Stomach smooth muscle (tissue), 2 donors: Measurements from ENCODE around the gene TAS2R7.

Experiments
- H3K27ac ChIP-seq: one replicate; pipeline ENCODE4 v1.7.0; 2013; ENCODE audit warnings: mild to moderate bottlenecking, low read length, inconsistent platforms
- H3K27me3 ChIP-seq, 2 donors: one replicate each; pipeline ENCODE4 v1.7.0; 2013; ENCODE audit warnings: low read length in 2 of 2; ENCODE audit not compliant: insufficient read depth in 2 of 2, control insufficient read depth in 1 of 2
- H3K36me3 ChIP-seq, 2 donors: one replicate each; pipeline ENCODE4 v1.7.0; 2013; ENCODE audit warnings: low read length in 2 of 2; ENCODE audit not compliant: control insufficient read depth in 2 of 2, insufficient read depth in 2 of 2
- H3K4me1 ChIP-seq: one replicate; pipeline ENCODE4 v1.7.0; 2013; ENCODE audit warnings: low read length; ENCODE audit not compliant: control insufficient read depth, insufficient read depth
- H3K4me3 ChIP-seq, 2 donors: one replicate each; pipeline ENCODE4 v1.7.0; 2013; ENCODE audit warnings: low read length in 2 of 2
- H3K9ac ChIP-seq, 2 donors: one replicate each; pipeline ENCODE4 v1.7.0; 2013; ENCODE audit warnings: low read length in 2 of 2, mild to moderate bottlenecking in 1 of 2
- H3K9me3 ChIP-seq, 2 donors: one replicate each; pipeline ENCODE4 v1.7.0; 2013; ENCODE audit warnings: low read length in 2 of 2; ENCODE audit not compliant: control insufficient read depth in 2 of 2
- donor health status: healthy.
- donor health status: Pancreatic carcinoma.

TAS2R7 gene, protein sequence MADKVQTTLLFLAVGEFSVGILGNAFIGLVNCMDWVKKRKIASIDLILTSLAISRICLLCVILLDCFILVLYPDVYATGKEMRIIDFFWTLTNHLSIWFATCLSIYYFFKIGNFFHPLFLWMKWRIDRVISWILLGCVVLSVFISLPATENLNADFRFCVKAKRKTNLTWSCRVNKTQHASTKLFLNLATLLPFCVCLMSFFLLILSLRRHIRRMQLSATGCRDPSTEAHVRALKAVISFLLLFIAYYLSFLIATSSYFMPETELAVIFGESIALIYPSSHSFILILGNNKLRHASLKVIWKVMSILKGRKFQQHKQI

DNA sequence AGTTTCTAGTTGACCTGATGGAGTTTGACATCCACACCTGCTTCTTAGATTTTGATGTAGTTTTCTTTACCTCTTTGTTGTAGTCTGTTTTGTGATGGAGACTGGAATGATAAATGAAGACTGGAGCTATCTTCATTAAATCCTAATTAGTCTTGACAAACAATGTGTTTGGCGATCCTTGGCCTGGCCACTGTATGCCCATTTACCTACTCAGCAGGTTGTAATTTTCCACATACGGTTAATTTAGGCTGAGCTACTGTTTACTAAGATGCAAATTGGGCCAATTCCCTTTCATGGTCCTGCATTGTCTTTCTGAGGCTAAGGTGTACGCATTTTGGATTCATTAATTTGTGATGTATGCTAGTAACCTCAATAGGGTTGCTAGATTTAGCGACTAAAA lies at the start of gene TAS2R7:
Gene TAS2R7 (minus strand): TSS at position 41 of the 400 bp plus-strand sequence. CDS start 57 bp downstream, outside the sequence.
- no peaks in the 10 kb centered on the region for H3K27me3 ChIP-seq
- H3K9me3 ChIP-seq, result no peaks in the 10 kb centered on the region
- H3K4me1 ChIP-seq, result no peaks in the 10 kb centered on the region
- H3K27ac ChIP-seq, result no peak within 1 kb of the TSS
- H3K36me3 ChIP-seq, result no peaks in the 10 kb centered on the region
- no peak within 1 kb of the TSS for H3K4me3 ChIP-seq
- no peak within 1 kb of the TSS for H3K9ac ChIP-seq

DNA sequence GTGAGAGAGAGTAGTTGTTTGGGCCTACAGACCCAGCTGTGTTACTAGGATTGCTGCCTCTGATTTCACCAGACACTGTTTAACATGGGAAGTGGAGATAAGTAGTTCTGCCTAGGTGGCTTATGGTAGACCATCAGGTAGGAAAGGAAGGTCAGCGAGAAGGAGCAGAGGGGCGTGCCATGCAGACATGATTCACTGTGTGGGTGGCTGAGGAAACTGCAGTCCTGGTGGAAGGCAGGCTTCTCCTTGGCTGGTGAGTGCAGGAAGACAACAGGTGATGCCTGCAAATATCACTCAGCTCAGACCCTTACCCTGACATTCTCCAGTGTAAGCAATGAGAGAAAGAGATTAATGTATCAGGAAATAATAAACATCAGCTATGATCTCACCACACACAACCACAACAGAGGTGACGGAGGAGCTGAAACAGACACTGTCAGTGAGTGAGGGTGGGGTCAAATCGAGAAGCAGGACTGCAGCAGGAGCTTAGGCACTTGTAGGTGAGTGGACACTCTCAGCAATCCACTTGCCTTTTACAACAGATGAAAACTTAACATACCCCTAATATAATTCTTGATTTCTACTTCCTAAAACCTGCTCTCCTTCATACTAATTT lies 48.9 kb upstream of the TAS2R7 start:
- H3K9ac ChIP-seq, result no peak overlapping the region
- peaks cover 0 to 3% of the 10 kb centered on the region in 2 donors for H3K36me3 ChIP-seq
- H3K4me3 ChIP-seq, result no peak overlapping the region
- no peaks in the 10 kb centered on the region for H3K27me3 ChIP-seq
- H3K9me3 ChIP-seq, result no peaks in the 10 kb centered on the region
- H3K27ac ChIP-seq, result no peak overlapping the region
- no peaks in the 10 kb centered on the region for H3K4me1 ChIP-seq

DNA sequence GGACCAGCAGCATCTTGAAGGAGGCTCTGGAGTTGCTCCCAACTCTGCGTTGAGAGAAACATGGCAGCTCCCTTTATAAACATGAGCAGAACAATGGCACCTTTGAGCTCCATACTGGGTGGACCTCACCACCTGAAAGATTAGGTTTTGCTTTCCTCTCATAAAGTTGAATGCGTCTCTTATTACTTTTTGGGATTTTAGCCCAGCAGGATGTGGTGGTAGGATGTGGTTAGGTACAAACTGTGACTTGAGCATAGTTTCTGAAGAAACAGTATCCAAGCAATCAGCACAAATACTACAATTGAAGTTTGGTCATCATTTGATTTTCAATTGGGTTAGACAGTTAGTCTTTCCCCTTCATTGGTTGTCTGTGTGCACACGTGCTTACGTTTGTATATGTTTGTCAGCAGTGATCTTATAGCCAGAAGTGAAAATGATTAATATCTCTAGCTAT lies 47.0 kb upstream of the TAS2R7 start, which contains the start of gene PRR4:
Gene PRR4 (minus strand): TSS at position 51 of the 454 bp plus-strand sequence. CDS start 38 bp downstream, at position 13.
- H3K9me3 ChIP-seq, result no peaks in the 10 kb centered on the region
- peaks cover 0 to 3% of the 10 kb centered on the region in 2 donors for H3K36me3 ChIP-seq
- no peak within 1 kb of the TSS for H3K4me3 ChIP-seq
- H3K27me3 ChIP-seq, result no peaks in the 10 kb centered on the region
- H3K9ac ChIP-seq, result no peak within 1 kb of the TSS
- no peaks in the 10 kb centered on the region for H3K4me1 ChIP-seq
- no peak within 1 kb of the TSS for H3K27ac ChIP-seq

DNA sequence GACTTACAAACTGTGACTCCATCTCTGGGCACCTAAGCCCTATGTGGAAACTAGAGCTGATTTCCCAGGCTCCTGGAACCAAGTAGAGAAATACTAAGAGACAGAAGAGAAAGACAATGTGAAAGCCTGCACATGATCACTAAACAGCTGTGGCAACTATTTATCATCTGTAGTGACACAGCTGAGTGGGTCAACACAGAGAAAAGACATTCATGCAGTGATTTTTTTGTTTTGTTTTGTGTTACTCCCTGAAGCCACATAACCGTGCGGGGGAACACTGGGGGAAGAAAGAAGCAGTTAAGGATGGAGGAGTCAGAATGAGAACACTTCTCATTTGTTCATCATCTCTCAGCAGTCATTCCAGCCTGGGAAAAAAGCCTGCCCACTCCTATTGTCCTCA lies 45.3 kb upstream of the TAS2R7 start:
- Histone ChIP-seq H3K9me3 (no peaks in the 10 kb centered on the region), H3K4me3 (no peak overlapping the region), H3K27me3 (no peaks in the 10 kb centered on the region), H3K9ac (no peak overlapping the region), H3K36me3 (peaks cover 3 to 5% of the 10 kb centered on the region in 2 donors), H3K27ac (no peak overlapping the region), H3K4me1 (no peaks in the 10 kb centered on the region)

DNA sequence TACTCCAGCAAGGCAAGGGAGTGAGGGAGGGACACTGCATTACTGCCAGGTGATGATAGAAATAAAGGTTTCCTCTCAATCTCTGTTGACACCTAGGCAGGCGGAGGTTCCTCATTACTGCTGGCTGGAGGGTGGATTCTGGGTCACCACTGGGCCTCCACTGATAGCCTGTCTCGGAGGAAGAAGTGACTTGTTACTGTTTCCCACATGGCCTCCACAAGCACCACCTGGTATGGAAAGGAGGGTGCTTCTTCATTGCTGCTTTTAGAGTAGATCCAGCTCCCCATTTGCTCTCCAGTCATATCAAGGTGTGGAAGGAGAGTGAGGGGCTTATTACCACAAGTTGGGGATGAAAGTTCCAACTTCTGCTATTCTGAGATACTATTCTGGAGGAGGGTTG lies 40.4 kb upstream of the TAS2R7 start:
- H3K4me1 ChIP-seq, result no peaks in the 10 kb centered on the region
- no peak overlapping the region for H3K9ac ChIP-seq
- no peaks in the 10 kb centered on the region for H3K27me3 ChIP-seq
- H3K36me3 ChIP-seq, result peaks cover 3 to 5% of the 10 kb centered on the region in 2 donors
- H3K9me3 ChIP-seq, result no peaks in the 10 kb centered on the region
- no peak overlapping the region for H3K27ac ChIP-seq
- H3K4me3 ChIP-seq, result no peak overlapping the region

DNA sequence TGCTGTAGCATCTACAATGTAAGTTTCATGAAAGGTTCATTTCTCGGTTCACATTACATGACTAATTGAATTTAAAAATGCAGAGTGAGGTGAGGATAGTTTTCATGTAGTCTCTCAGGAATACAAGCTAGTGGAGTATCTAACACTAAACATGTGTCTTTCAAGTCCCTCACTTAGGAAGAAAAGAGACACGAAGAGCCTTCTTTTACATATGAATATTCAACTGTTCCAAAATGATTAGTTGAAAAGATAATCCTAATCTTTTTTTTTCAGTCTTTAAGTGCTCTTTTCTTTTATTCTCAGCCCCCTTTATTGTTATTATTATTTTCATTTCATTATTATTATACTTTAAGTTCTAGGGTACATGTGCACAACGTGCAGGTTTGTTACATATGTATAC lies 36.0 kb upstream of the TAS2R7 start:
- Histone ChIP-seq H3K36me3 (peaks cover 2 to 3% of the 10 kb centered on the region in 2 donors), H3K4me1 (no peaks in the 10 kb centered on the region), H3K27me3 (no peaks in the 10 kb centered on the region), H3K27ac (no peak overlapping the region), H3K9me3 (no peaks in the 10 kb centered on the region), H3K9ac (no peak overlapping the region), H3K4me3 (no peak overlapping the region)

DNA sequence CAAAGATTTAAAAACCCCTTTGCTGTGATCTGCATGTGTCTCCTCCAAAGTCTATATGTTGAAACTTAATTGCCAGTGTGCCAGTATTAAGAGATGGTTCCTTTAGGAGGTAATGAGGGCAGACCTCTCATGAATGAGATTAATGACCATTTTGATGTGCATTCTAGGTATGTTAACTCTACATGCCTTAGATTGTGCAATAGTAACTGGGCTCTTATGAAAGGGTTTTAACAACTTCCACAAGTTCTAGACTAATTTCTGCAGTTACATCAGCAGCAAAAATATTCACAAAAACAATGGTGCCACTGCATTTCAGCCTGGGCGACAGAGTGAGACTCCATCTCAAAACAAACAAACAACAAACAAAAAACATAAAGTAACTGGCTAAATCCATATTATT lies 27.6 kb upstream of the TAS2R7 start:
- no peaks in the 10 kb centered on the region for H3K27me3 ChIP-seq
- H3K4me1 ChIP-seq, result no peaks in the 10 kb centered on the region
- no peak overlapping the region for H3K27ac ChIP-seq
- H3K4me3 ChIP-seq, result no peak overlapping the region
- H3K36me3 ChIP-seq, result no peaks in the 10 kb centered on the region
- no peak overlapping the region for H3K9ac ChIP-seq
- H3K9me3 ChIP-seq, result no peaks in the 10 kb centered on the region

DNA sequence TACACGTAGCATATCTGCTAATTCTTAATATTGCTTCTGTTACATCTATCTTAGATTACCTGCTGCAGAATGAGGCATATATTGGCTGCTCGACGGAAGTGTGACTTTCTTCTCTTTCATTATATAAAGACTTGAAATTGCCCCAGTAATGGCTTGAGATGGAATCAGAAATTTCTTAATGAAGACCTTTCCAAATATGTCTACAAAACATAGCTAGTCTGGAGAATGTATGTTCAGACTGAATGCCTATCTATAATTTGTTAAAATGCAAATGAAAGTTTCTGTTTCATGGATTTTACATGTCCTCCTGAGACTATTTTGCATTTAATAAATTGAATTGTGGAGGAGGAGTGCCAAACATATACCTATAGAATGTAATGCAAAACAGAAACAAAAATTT lies 23.8 kb upstream of the TAS2R7 start, which contains the start of gene TAS2R10:
Gene TAS2R10 (minus strand): TSS at position 101 of the 400 bp plus-strand sequence. CDS start 89 bp downstream, at position 12.
- Histone ChIP-seq H3K27ac (no peak within 1 kb of the TSS), H3K9ac (no peak within 1 kb of the TSS), H3K4me1 (no peaks in the 10 kb centered on the region), H3K36me3 (no peaks in the 10 kb centered on the region), H3K27me3 (no peaks in the 10 kb centered on the region), H3K9me3 (no peaks in the 10 kb centered on the region), H3K4me3 (no peak within 1 kb of the TSS)

DNA sequence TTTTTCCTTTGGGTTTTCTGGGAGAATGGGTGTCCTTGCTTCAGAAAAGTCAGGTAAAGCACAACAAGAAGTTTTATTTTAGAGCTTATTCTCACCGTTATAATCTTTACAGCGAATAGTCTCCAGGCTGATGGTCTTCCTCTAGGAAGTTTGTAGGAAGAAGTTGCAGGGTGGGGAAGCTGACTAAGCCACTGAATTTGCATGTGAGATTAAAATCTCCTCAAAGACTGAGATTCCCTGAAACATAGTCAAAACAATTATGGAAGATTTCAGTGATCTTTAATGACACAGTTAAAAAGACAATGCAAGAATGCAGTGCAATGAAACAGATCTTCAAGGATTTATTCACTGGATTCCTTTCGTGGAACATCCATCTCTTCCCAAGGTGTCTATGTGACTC lies 22.5 kb upstream of the TAS2R7 start:
- no peaks in the 10 kb centered on the region for H3K9me3 ChIP-seq
- H3K27me3 ChIP-seq, result no peaks in the 10 kb centered on the region
- no peaks in the 10 kb centered on the region for H3K36me3 ChIP-seq
- H3K9ac ChIP-seq, result no peak overlapping the region
- H3K4me1 ChIP-seq, result no peaks in the 10 kb centered on the region
- H3K4me3 ChIP-seq, result no peak overlapping the region
- H3K27ac ChIP-seq, result no peak overlapping the region

DNA sequence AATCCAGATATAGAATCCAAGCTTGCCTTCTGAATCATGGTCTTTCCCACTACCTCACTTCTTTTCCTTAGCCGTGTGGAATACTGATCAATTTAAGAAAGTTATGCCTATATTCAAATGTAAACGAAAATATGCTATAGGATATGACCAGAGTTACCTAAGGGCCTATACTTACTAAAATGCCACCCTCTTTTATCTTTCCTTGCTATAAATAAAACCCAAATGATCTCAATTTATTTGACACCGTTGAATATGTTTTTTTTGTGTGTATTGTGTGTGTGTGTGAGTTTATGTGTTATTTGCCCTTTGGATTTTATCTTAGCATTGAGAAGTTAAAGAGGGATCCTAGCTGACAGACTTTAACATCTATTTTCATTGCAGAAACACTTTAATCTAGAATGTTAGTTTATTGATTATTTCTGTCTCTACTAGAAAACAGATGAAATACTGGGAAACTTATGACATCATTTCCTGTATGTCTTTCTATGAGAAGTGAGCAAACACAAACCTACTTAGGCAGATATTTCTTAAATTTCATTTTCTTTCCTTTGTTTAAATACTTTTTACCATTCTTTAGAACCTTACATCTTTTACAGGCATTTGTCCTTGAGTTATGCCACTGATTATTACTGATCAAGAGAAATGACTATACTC lies 9.6 kb upstream of the TAS2R7 start:
- Histone ChIP-seq H3K27me3 (no peaks in the 10 kb centered on the region), H3K4me3 (no peak overlapping the region), H3K9ac (no peak overlapping the region), H3K9me3 (no peaks in the 10 kb centered on the region), H3K4me1 (no peaks in the 10 kb centered on the region), H3K27ac (no peak overlapping the region), H3K36me3 (no peaks in the 10 kb centered on the region)
